Measurements from ENCODE around the gene ANKRD44. TPM values are rescaled to one million over a fixed set of nuclear protein-coding genes. Genes with fewer than 3 reads are reported as not detected.
A peak's percentile ranks its signal among the peaks of the same experiment; 100 is the strongest.

ANKRD44 gene
- total and polyA plus RNA-seq, 12 donors: 1.1 to 20.1 (median 6.9) TPM

DNA sequence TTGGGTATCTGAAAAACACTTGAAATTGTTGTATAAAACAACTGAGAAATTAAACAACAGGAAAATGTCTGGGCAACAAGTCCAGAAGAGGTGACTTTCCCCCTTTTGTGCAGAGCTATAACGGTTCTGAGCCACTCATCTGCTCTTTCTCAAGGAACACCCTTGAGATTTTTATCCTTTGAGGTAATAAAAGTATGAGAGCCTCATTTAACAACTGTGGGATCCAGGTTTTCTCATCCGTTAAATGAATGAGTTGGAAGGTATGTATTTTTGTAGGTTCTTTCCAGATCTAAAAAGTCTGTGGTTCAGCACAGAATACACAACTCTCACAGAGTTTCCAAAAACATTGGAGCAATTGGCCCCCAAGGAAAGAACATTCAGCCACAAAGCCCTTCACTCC, 93.0 kb downstream of the ANKRD44 start:
- Histone ChIP-seq H3K4me1 (peaks cover 0 to 76% (median 23%) of the 10 kb centered on the region in 9 donors), H3K27ac (peak overlapping the region in 3 of 10 donors; percentile 6 to 22 (median 16)), H3K36me3 (no peaks in the 10 kb centered on the region), H3K4me3 (no peak overlapping the region), H3K27me3 (no peaks in the 10 kb centered on the region), H3K9me3 (no peaks in the 10 kb centered on the region)
- WGBS, 2 donors: 62 to 73% methylated on average over 2 of the region's 2 CpGs
- TF ChIP-seq, protein P1, sequence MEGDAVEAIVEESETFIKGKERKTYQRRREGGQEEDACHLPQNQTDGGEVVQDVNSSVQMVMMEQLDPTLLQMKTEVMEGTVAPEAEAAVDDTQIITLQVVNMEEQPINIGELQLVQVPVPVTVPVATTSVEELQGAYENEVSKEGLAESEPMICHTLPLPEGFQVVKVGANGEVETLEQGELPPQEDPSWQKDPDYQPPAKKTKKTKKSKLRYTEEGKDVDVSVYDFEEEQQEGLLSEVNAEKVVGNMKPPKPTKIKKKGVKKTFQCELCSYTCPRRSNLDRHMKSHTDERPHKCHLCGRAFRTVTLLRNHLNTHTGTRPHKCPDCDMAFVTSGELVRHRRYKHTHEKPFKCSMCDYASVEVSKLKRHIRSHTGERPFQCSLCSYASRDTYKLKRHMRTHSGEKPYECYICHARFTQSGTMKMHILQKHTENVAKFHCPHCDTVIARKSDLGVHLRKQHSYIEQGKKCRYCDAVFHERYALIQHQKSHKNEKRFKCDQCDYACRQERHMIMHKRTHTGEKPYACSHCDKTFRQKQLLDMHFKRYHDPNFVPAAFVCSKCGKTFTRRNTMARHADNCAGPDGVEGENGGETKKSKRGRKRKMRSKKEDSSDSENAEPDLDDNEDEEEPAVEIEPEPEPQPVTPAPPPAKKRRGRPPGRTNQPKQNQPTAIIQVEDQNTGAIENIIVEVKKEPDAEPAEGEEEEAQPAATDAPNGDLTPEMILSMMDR (IDR thresholded peaks at IDR 0.05): no peak
- intact Hi-C loops (cut with DNase I): no loop called here
- ATAC-seq: no peak
- DNase-seq: no peak

DNA sequence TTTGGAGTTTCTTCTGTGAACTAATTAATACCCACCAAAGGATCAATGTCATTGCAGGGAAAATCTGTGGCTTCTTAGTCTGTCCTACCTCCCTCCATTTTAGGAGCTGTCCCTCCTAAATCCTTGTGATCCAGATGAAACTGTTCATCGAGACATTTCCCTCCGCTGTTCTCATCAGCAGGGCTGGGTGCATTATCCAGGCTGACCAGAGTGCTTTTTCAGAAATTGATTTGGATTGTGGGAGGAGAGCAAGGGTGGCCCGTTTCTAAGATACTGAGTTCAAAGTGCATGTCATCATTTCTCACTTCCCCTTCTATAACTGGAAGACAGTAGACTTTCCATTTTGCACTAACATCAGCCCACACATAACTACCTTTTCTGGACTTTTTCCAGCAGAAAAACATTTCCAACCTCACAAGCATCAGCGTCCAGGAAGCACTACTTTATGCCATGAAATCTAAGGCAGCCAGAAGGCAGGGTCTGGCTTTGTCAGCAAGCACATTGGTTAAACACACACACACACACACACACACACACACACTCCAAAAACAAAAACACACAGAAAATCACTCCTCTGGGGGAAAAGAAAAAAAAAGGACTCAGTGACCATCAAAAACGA, 94.1 kb downstream of the ANKRD44 start:
- H3K36me3 ChIP-seq: no peaks in the 10 kb centered on the region
- no peaks in the 10 kb centered on the region for H3K27me3 ChIP-seq
- H3K27ac ChIP-seq: peak overlapping the region in 7 of 10 donors; percentile 1 to 84 (median 28)
- peak overlapping the region in 1 of 10 donors; percentile 19 for H3K4me3 ChIP-seq
- intact Hi-C loops (cut with DNase I): no loop called here
- no peak for DNase-seq
- H3K9me3 ChIP-seq: no peaks in the 10 kb centered on the region
- WGBS, 2 donors: 50 to 52% methylated on average over 5 of the region's 5 CpGs
- H3K4me1 ChIP-seq: peaks cover 0 to 86% (median 29%) of the 10 kb centered on the region in 9 donors
- TF ChIP-seq, protein P1 (IDR thresholded peaks at IDR 0.05): no peak
- peak in 6 of 8 donors; percentile 17 to 76 (median 64) for ATAC-seq

GRCh38 chr2:197215748-197216360, 94.7 kb downstream of the ANKRD44 start:
- peaks cover 0 to 92% (median 29%) of the 10 kb centered on the region in 9 donors for H3K4me1 ChIP-seq
- peak overlapping the region in 6 of 10 donors; percentile 1 to 84 (median 33) for H3K27ac ChIP-seq
- H3K36me3 ChIP-seq: no peaks in the 10 kb centered on the region
- H3K4me3 ChIP-seq: peak overlapping the region in 1 of 10 donors; percentile 19
- no peaks in the 10 kb centered on the region for H3K27me3 ChIP-seq
- peak in 4 of 8 donors; percentile 15 to 50 (median 39) for ATAC-seq
- intact Hi-C loops (cut with DNase I): no loop called here
- 55 to 67% methylated on average over 3 of the region's 3 CpGs for WGBS, 2 donors
- TF ChIP-seq, protein P1 (IDR thresholded peaks at IDR 0.05): no peak
- H3K9me3 ChIP-seq: no peaks in the 10 kb centered on the region
- no peak for DNase-seq

GRCh38 chr2:197212344-197213262, 98.0 kb downstream of the ANKRD44 start:
- no peak for DNase-seq
- WGBS, 2 donors: 58 to 67% methylated on average over 8 of the region's 8 CpGs

More at GRCh38 chr2:197212344-197213262, 98.0 kb downstream of the ANKRD44 start:
- Histone ChIP-seq H3K9me3 (no peaks in the 10 kb centered on the region), H3K4me3 (no peak overlapping the region), H3K27ac (peak overlapping the region in 4 of 10 donors; percentile 2 to 79 (median 8)), H3K4me1 (peaks cover 0 to 96% (median 29%) of the 10 kb centered on the region in 9 donors), H3K27me3 (no peaks in the 10 kb centered on the region), H3K36me3 (no peaks in the 10 kb centered on the region)
- TF ChIP-seq, protein P1 (IDR thresholded peaks at IDR 0.05): no peak
- intact Hi-C loops (cut with DNase I): no loop called here
- ATAC-seq: peak in 2 of 8 donors; percentile 25 to 28
